ENCODE results near the gene B3GNT7. TPM values are rescaled to one million over a fixed set of nuclear protein-coding genes. Genes with fewer than 3 reads are reported as not detected.
A peak's percentile ranks its signal among the peaks of the same experiment; 100 is the strongest.

The B3GNT7 gene
- total RNA-seq, 2 donors from 2014 or later = 13.0 to 32.3 TPM

- no peak overlapping the region for H3K9ac ChIP-seq (ENCODE audit: extremely low read depth, low read length, poor library complexity, severe bottlenecking)
- WGBS, 2 experiments (ENCODE audit: insufficient coverage in 1 of 2, insufficient read length in 1 of 2) = 86 to 91% methylated on average over 8 to 12 of the region's 12 CpGs
- H3K9me3 Mint-ChIP-seq = no peaks in the 10 kb centered on the region
- peaks cover 4% of the 10 kb centered on the region for H3K36me3 ChIP-seq (ENCODE audit: control insufficient read depth, insufficient read depth, low read length)
- H3K36me3 Mint-ChIP-seq (ENCODE audit: low read depth) = peaks cover 7% of the 10 kb centered on the region
- H3K4me1 Mint-ChIP-seq = peaks cover 17% of the 10 kb centered on the region
- peak; percentile 55 for DNase-seq
- H3K27me3 ChIP-seq (ENCODE audit: control insufficient read depth, insufficient read depth, low read length, poor library complexity, severe bottlenecking) = no peaks in the 10 kb centered on the region
- no peak overlapping the region for H3K4me3 Mint-ChIP-seq
- H3K27ac Mint-ChIP-seq = no peak overlapping the region
- H3K4me1 ChIP-seq (ENCODE audit: control insufficient read depth, insufficient read depth, low read length) = peaks cover 12% of the 10 kb centered on the region
- no peak overlapping the region for H3K4me3 ChIP-seq (ENCODE audit: low read length)
- H3K27ac ChIP-seq (ENCODE audit: low read depth, low read length) = no peak overlapping the region
- H3K27me3 Mint-ChIP-seq (ENCODE audit: insufficient read depth) = no peaks in the 10 kb centered on the region
- TF ChIP-seq CTCF (conservative IDR thresholded peaks at IDR 0.05) = peak; percentile 17
- H3K9me3 ChIP-seq (ENCODE audit: control insufficient read depth, low read length) = no peaks in the 10 kb centered on the region
Measured at GRCh38 chr2:231361701-231362554, 33.6 kb upstream of the B3GNT7 start.

GRCh38 chr2:231362555-231363184 lies 32.8 kb upstream of the B3GNT7 start:
- H3K36me3 ChIP-seq (ENCODE audit: control insufficient read depth, insufficient read depth, low read length) = peaks cover 4% of the 10 kb centered on the region
- peak; percentile 57 for DNase-seq
- Mint-ChIP-seq H3K4me1 (peaks cover 17% of the 10 kb centered on the region), H3K9me3 (no peaks in the 10 kb centered on the region), H3K36me3 (ENCODE audit: low read depth) (peaks cover 7% of the 10 kb centered on the region), H3K27me3 (ENCODE audit: insufficient read depth) (no peaks in the 10 kb centered on the region), H3K4me3 (no peak overlapping the region), H3K27ac (no peak overlapping the region)
- peaks cover 12% of the 10 kb centered on the region for H3K4me1 ChIP-seq (ENCODE audit: control insufficient read depth, insufficient read depth, low read length)
- no peak overlapping the region for H3K27ac ChIP-seq (ENCODE audit: low read depth, low read length)
- 90 to 95% methylated on average over 4 to 7 of the region's 9 CpGs for WGBS, 2 experiments (ENCODE audit: insufficient coverage in 1 of 2, insufficient read length in 1 of 2)
- no peak for TF ChIP-seq CTCF (conservative IDR thresholded peaks at IDR 0.05)
- no peak overlapping the region for H3K4me3 ChIP-seq (ENCODE audit: low read length)
- H3K9me3 ChIP-seq (ENCODE audit: control insufficient read depth, low read length) = no peaks in the 10 kb centered on the region
- no peaks in the 10 kb centered on the region for H3K27me3 ChIP-seq (ENCODE audit: control insufficient read depth, insufficient read depth, low read length, poor library complexity, severe bottlenecking)
- no peak overlapping the region for H3K9ac ChIP-seq (ENCODE audit: extremely low read depth, low read length, poor library complexity, severe bottlenecking)

- WGBS, 2 experiments (ENCODE audit: insufficient coverage in 1 of 2, insufficient read length in 1 of 2) = 94 to 97% methylated on average over 4 to 5 of the region's 5 CpGs
- Mint-ChIP-seq H3K27me3 (ENCODE audit: insufficient read depth) (no peaks in the 10 kb centered on the region), H3K4me3 (no peak overlapping the region), H3K9me3 (no peaks in the 10 kb centered on the region), H3K36me3 (ENCODE audit: low read depth) (peaks cover 11% of the 10 kb centered on the region), H3K27ac (no peak overlapping the region), H3K4me1 (peaks cover 20% of the 10 kb centered on the region)
- no peak for DNase-seq
- H3K9ac ChIP-seq (ENCODE audit: extremely low read depth, low read length, poor library complexity, severe bottlenecking) = no peak overlapping the region
- no peaks in the 10 kb centered on the region for H3K9me3 ChIP-seq (ENCODE audit: control insufficient read depth, low read length)
- H3K4me3 ChIP-seq (ENCODE audit: low read length) = no peak overlapping the region
- H3K36me3 ChIP-seq (ENCODE audit: control insufficient read depth, insufficient read depth, low read length) = peaks cover 4% of the 10 kb centered on the region
- no peak overlapping the region for H3K27ac ChIP-seq (ENCODE audit: low read depth, low read length)
- H3K27me3 ChIP-seq (ENCODE audit: control insufficient read depth, insufficient read depth, low read length, poor library complexity, severe bottlenecking) = no peaks in the 10 kb centered on the region
- peaks cover 12% of the 10 kb centered on the region for H3K4me1 ChIP-seq (ENCODE audit: control insufficient read depth, insufficient read depth, low read length)
- TF ChIP-seq CTCF (conservative IDR thresholded peaks at IDR 0.05) = no peak
Measured at GRCh38 chr2:231364061-231364460, 31.4 kb upstream of the B3GNT7 start.
